HCT116 (cell line): ENCODE measurements around the gene SKA2. TPM values are rescaled to one million over a fixed set of nuclear protein-coding genes. Genes with fewer than 3 reads are reported as not detected.

Source experiments
- ATAC-seq: fragments of 200-7000 bp; cut with Tn5 transposase; 2 replicates; pipeline ENCODE4 v1.9.1; 2020; ENCODE audit warnings: mild to moderate bottlenecking, moderate library complexity
- BruUV-seq: library from RNA; stranded (reverse); fragments of 400-500 nt; replicated peaks from 2 replicates; lab custom pipeline; 2021; lab: Mats Ljungman, UMichigan
- CTCF ChIA-PET: fragments of 300-600 bp; sonication (Branson Sonifier 250); formaldehyde crosslinking; loops from one replicate; lab custom pipeline; 2021; ENCODE audit warnings: antibody characterized with exemption; lab: Charles Lee
- POLR2A ChIA-PET: fragments of 300-600, 350-600 bp; sonication (Branson Sonifier 250); formaldehyde crosslinking; loops from one replicate; lab custom pipeline; 2021; ENCODE audit warnings: antibody characterized with exemption; lab: Charles Lee
- RAD21 ChIA-PET, 2 experiments: fragments of 300-600 bp; sonication (Branson Sonifier 250); formaldehyde crosslinking; loops; one replicate each; lab custom pipeline; 2023; ENCODE audit warnings: low total read pairs in 2 of 2; ENCODE audit not compliant: uncharacterized antibody in 2 of 2, unreplicated experiment in 2 of 2, low non-redundant PET in 1 of 2; lab: Charles Lee
- DNase-seq: peaks from one replicate; pipeline ENCODE4 v3.0.0-alpha.2; 2010; ENCODE audit warnings: low read depth, low spot score
- H2AFZ ChIP-seq: fragments of 200-600 bp; shearing (Covaris generic), sonication (generic); 2 replicates; pipeline ENCODE4 v1.6.1; 2017; ENCODE audit warnings: low read depth, mixed run types, mixed read lengths, antibody characterized with exemption, low read length; ENCODE audit not compliant: poor library complexity, severe bottlenecking
- H3K27ac ChIP-seq: 2 replicates; pipeline ENCODE4 v1.5.1; 2012; ENCODE audit warnings: low read depth, low read length
- H3K27me3 ChIP-seq: fragments of 200-600 bp; sonication (generic); 2 replicates; pipeline ENCODE4 v1.6.1; 2016; ENCODE audit warnings: mixed run types, low read length, mixed read lengths; ENCODE audit not compliant: insufficient read depth
- H3K36me3 ChIP-seq, 2 experiments: fragments of 200-500 bp in 1 of 2; fragments of 200-600 bp in 1 of 2; sonication (Bioruptor generic) in 1 of 2; sonication (generic) in 1 of 2; 2 replicates each; pipeline versions ENCODE4 v1.5.1 to v1.6.1; 2014 to 2016; ENCODE audit warnings: low read length in 2 of 2, inconsistent platforms in 1 of 2, mixed read lengths in 1 of 2, mixed run types in 1 of 2; ENCODE audit not compliant: insufficient read depth in 2 of 2, control insufficient read depth in 1 of 2
- H3K4me1 ChIP-seq, 2 experiments: fragments of 200-600 bp in 1 of 2; sonication (generic) in 1 of 2; 2 replicates each; pipeline versions ENCODE4 v1.5.1 to v1.6.1; 2012 to 2017; ENCODE audit warnings: low read length in 2 of 2, inconsistent platforms in 1 of 2, mild to moderate bottlenecking in 1 of 2, mixed read lengths in 1 of 2, mixed run types in 1 of 2, moderate library complexity in 1 of 2; ENCODE audit not compliant: insufficient read depth in 2 of 2, control insufficient read depth in 1 of 2
- H3K4me2 ChIP-seq: fragments of 200-600 bp; sonication (generic); 2 replicates; pipeline ENCODE4 v1.6.1; 2017; ENCODE audit warnings: mixed run types, low read length, mixed read lengths
- H3K4me3 ChIP-seq, 2 experiments: fragments of 200-600 bp in 1 of 2; sonication (generic) in 1 of 2; replicated peaks in 1 of 2; 2 replicates each; pipeline ENCODE4 v1.5.1; 2011 to 2016; ENCODE audit warnings: low read length in 2 of 2, control low read depth in 1 of 2, low read depth in 1 of 2, mild to moderate bottlenecking in 1 of 2, mixed read lengths in 1 of 2, mixed run types in 1 of 2
- H3K79me2 ChIP-seq: fragments of 200-600 bp; sonication (generic); 2 replicates; pipeline ENCODE4 v1.6.1; 2017; ENCODE audit warnings: mild to moderate bottlenecking, mixed run types, low read length, moderate library complexity, mixed read lengths; ENCODE audit not compliant: insufficient read depth
- H3K9ac ChIP-seq: fragments of 200-600 bp; sonication (generic); 2 replicates; pipeline ENCODE4 v1.6.1; 2016; ENCODE audit warnings: low read length, mixed read lengths
- H3K9me2 ChIP-seq: fragments of 200-600 bp; sonication (generic), shearing (Covaris generic); 2 replicates; pipeline ENCODE4 v1.6.1; 2017; ENCODE audit warnings: mixed run types, mild to moderate bottlenecking, moderate library complexity; ENCODE audit not compliant: insufficient read depth
- H3K9me3 ChIP-seq, 2 experiments: fragments of 200-500 bp in 1 of 2; fragments of 200-600 bp in 1 of 2; sonication (Bioruptor generic) in 1 of 2; sonication (generic) in 1 of 2; 2 replicates each; pipeline ENCODE4 v1.6.1; 2014 to 2017; ENCODE audit warnings: low read length in 2 of 2, mixed read lengths in 2 of 2, inconsistent platforms in 1 of 2, low read depth in 1 of 2, mild to moderate bottlenecking in 1 of 2, mixed run types in 1 of 2, moderate library complexity in 1 of 2; ENCODE audit not compliant: control insufficient read depth in 1 of 2, insufficient read depth in 1 of 2
- H4K20me1 ChIP-seq: fragments of 200-600 bp; sonication (generic), shearing (Covaris generic); 2 replicates; pipeline ENCODE4 v1.6.1; 2017; ENCODE audit warnings: mixed run types, mild to moderate bottlenecking, moderate library complexity; ENCODE audit not compliant: insufficient read depth
- CBX3 ChIP-seq: IDR thresholded peaks from 2 replicates; pipeline ENCODE4 v1.6.1; 2012; ENCODE audit warnings: low read depth
- EGR1 ChIP-seq: IDR thresholded peaks from 2 replicates; pipeline ENCODE4 v1.6.1; 2012; ENCODE audit warnings: low read depth
- EZH2phosphoT487 ChIP-seq: fragments of 200-600 bp; IDR thresholded peaks from 2 replicates; pipeline ENCODE4 v1.6.1; 2018; ENCODE audit warnings: antibody characterized with exemption, borderline replicate concordance
- FOSL1 ChIP-seq: IDR thresholded peaks from 2 replicates; pipeline ENCODE4 v1.6.1; 2012; ENCODE audit warnings: low read depth
- POLR2A ChIP-seq: IDR thresholded peaks from 2 replicates; pipeline ENCODE4 v1.7.0; 2011; ENCODE audit warnings: borderline replicate concordance; ENCODE audit not compliant: insufficient read depth, insufficient read length; ENCODE audit errors: extremely low read depth
- POLR2AphosphoS5 ChIP-seq: IDR thresholded peaks from 2 replicates; pipeline ENCODE4 v1.6.1; 2011; ENCODE audit warnings: mild to moderate bottlenecking, low read depth, low read length, moderate library complexity
- SIN3A ChIP-seq: IDR thresholded peaks from 2 replicates; pipeline ENCODE4 v1.6.1; 2012; ENCODE audit warnings: low read depth
- SP1 ChIP-seq: IDR thresholded peaks from 2 replicates; pipeline ENCODE4 v1.6.1; 2012; ENCODE audit warnings: low read depth
- TCF7L2 ChIP-seq: IDR thresholded peaks from 2 replicates; pipeline ENCODE4 v1.7.0; 2011; ENCODE audit warnings: borderline replicate concordance, inconsistent platforms; ENCODE audit not compliant: insufficient read depth, insufficient read length; ENCODE audit errors: extremely low read depth
- intact Hi-C: fragments of 100-400 bp; cut with micrococcal nuclease; formaldehyde crosslinking; loops from 2 replicates; pipeline ENCODE4 v1.10.0; 2022
- total RNA-seq: library from RNA; stranded (reverse); gene quantifications from one replicate; pipeline ENCODE4 v1.2.1, GENCODE V29; 2021; ENCODE audit not compliant: unreplicated experiment
- TF ChIP-seq, protein P1 (sequence below): IDR thresholded peaks from 2 replicates; pipeline ENCODE4 v1.6.1; 2012; ENCODE audit warnings: low read depth
- TF ChIP-seq, protein P2 (sequence below): IDR thresholded peaks from 2 replicates; pipeline ENCODE4 v1.6.1; 2011; ENCODE audit warnings: mild to moderate bottlenecking, low read length, moderate library complexity; ENCODE audit not compliant: insufficient replicate concordance; ENCODE audit errors: extremely low read depth

Gene SKA2
- total RNA-seq, 1 experiment from 2014 or later = 72.8 TPM

GRCh38 chr17:59193336-59193862 is 38.4 kb upstream of the SKA2 start:
- no TSS peak for BruUV-seq
- no peak overlapping the region for H2AFZ ChIP-seq
- intact Hi-C loops = no loop called here
- no peaks in the 10 kb centered on the region; the same call in 1 of the 2 replicates for H4K20me1 ChIP-seq
- H3K27me3 ChIP-seq = no peaks in the 10 kb centered on the region
- H3K4me2 ChIP-seq = no peak overlapping the region
- TF ChIP-seq TCF7L2 (no peak), CBX3 (no peak), SIN3A (no peak), FOSL1 (no peak), EGR1 (no peak)
- TF ChIP-seq, protein P1, sequence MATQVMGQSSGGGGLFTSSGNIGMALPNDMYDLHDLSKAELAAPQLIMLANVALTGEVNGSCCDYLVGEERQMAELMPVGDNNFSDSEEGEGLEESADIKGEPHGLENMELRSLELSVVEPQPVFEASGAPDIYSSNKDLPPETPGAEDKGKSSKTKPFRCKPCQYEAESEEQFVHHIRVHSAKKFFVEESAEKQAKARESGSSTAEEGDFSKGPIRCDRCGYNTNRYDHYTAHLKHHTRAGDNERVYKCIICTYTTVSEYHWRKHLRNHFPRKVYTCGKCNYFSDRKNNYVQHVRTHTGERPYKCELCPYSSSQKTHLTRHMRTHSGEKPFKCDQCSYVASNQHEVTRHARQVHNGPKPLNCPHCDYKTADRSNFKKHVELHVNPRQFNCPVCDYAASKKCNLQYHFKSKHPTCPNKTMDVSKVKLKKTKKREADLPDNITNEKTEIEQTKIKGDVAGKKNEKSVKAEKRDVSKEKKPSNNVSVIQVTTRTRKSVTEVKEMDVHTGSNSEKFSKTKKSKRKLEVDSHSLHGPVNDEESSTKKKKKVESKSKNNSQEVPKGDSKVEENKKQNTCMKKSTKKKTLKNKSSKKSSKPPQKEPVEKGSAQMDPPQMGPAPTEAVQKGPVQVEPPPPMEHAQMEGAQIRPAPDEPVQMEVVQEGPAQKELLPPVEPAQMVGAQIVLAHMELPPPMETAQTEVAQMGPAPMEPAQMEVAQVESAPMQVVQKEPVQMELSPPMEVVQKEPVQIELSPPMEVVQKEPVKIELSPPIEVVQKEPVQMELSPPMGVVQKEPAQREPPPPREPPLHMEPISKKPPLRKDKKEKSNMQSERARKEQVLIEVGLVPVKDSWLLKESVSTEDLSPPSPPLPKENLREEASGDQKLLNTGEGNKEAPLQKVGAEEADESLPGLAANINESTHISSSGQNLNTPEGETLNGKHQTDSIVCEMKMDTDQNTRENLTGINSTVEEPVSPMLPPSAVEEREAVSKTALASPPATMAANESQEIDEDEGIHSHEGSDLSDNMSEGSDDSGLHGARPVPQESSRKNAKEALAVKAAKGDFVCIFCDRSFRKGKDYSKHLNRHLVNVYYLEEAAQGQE = no peak
- no peaks in the 10 kb centered on the region for H3K9me3 ChIP-seq
- no peaks in the 10 kb centered on the region for H3K4me1 ChIP-seq
- POLR2A ChIA-PET = no interaction called here
- H3K9ac ChIP-seq = no peak overlapping the region
- no peak overlapping the region for H3K4me3 ChIP-seq
- DNase-seq (no peak), ATAC-seq (no peak)
- CTCF ChIA-PET = no interaction called here
- RAD21 ChIA-PET = interaction anchor here in 1 of 2 experiments (0.6 kb wide), 1 partner anchor 21 kb away, joined by 4 read pairs; no protein-coding TSS in a partner anchor
- H3K9me2 ChIP-seq = no peaks in the 10 kb centered on the region
- H3K79me2 ChIP-seq = no peaks in the 10 kb centered on the region
- H3K27ac ChIP-seq = no peak overlapping the region
- peaks cover 38 to 49% of the 10 kb centered on the region in 2 experiments for H3K36me3 ChIP-seq

DNA sequence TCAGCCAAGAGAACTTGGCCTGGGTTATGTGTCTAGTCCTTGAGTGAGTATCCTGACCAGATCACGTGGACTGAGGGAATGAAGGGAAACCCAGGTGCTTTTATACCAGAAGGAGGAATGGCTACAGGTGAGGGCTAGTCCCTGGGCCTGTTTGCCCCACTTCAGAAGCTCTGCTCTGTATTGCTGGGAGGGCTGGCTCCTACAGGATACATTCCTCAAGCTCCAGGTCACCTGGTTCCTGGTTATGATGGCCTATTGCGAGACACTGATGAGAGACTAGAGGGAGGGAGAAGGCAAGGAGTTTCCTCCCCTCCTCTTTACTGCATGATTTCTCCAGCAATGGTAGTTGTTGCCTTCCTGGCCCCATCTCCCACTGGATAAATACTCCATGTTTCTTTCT is 35.8 kb upstream of the SKA2 start:
- CTCF ChIA-PET = no interaction called here
- POLR2A ChIA-PET = no interaction called here
- TF ChIP-seq SIN3A (no peak), EZH2phosphoT487 (no peak), POLR2AphosphoS5 (no peak), POLR2A (no peak), SP1 (no peak)
- TF ChIP-seq, protein P2, sequence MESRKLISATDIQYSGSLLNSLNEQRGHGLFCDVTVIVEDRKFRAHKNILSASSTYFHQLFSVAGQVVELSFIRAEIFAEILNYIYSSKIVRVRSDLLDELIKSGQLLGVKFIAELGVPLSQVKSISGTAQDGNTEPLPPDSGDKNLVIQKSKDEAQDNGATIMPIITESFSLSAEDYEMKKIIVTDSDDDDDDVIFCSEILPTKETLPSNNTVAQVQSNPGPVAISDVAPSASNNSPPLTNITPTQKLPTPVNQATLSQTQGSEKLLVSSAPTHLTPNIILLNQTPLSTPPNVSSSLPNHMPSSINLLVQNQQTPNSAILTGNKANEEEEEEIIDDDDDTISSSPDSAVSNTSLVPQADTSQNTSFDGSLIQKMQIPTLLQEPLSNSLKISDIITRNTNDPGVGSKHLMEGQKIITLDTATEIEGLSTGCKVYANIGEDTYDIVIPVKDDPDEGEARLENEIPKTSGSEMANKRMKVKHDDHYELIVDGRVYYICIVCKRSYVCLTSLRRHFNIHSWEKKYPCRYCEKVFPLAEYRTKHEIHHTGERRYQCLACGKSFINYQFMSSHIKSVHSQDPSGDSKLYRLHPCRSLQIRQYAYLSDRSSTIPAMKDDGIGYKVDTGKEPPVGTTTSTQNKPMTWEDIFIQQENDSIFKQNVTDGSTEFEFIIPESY = no peak
- intact Hi-C loops = no loop called here
- H2AFZ ChIP-seq = no peak overlapping the region
- H3K79me2 ChIP-seq = no peaks in the 10 kb centered on the region
- no TSS peak for BruUV-seq
- no peaks in the 10 kb centered on the region for H3K4me1 ChIP-seq
- H3K27me3 ChIP-seq = no peaks in the 10 kb centered on the region
- peaks cover 33 to 42% of the 10 kb centered on the region in 2 experiments for H3K36me3 ChIP-seq
- H3K27ac ChIP-seq = no peak overlapping the region
- ATAC-seq (no peak), DNase-seq (no peak)
- no peaks in the 10 kb centered on the region; the same call in 1 of the 2 replicates for H4K20me1 ChIP-seq
- H3K4me3 ChIP-seq = no peak overlapping the region
- H3K9me3 ChIP-seq = no peaks in the 10 kb centered on the region
- RAD21 ChIA-PET = no interaction called here
- no peak overlapping the region for H3K9ac ChIP-seq
- H3K4me2 ChIP-seq = no peak overlapping the region
- H3K9me2 ChIP-seq = no peaks in the 10 kb centered on the region
